GM12874 (cell line): Measurements from ENCODE around the gene C5orf52.

Experiments
- TF ChIP-seq, protein P1 (sequence below): IDR thresholded peaks from 2 replicates; pipeline ENCODE4 v1.5.1; 2011; ENCODE audit warnings: low read depth, mild to moderate bottlenecking, control low read depth, low read length, moderate library complexity; ENCODE audit not compliant: insufficient read depth

The C5orf52 gene

DNA sequence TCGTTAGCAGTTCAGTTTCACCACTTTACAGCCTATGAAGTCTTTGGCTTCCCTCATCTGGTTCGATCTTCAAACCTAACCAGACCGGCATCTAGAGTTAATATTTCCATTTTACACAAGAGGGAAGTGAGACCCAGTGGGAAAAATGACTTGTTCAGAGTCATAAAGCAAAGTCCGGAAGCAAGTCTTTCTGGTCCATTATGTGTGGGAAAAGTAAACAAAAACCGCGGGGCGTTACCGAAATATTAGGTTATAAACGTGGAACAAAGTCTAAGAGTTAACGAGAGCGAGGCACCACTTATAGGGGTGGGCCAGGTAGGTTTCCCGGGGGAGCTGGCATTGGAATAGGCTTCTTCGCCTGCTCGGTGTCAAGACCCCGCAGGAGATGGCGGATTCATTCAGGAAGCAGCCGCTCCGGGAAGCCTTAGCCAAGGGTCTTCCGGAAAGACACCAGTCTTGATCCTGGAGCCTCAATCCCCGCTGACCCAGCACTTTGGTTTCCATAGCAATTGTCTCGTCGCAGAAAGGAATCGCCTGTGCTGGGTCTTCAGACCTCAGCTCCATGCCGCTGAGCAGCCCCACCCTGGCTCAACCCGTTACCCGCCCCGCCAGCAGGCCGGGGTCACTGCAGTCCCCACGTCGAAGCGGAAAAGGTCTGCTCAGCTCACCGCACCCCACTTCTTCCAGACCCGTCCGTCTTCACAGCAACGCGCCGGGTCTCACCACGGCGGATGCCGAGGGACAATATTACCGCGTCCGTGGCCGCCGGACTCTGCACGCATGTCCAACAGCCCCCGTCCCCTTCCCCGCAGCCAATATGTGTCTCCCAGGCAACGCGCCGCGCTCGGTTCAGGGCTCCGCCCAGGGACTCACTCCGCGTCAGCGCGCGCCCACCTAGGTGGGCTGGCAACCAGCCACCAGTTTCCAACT, at the start of gene C5orf52:
C5orf52 (plus strand) TSS at position 872 of the 930 bp plus-strand sequence. CDS start 82 bp downstream, outside the sequence.
- TF ChIP-seq, protein P1, sequence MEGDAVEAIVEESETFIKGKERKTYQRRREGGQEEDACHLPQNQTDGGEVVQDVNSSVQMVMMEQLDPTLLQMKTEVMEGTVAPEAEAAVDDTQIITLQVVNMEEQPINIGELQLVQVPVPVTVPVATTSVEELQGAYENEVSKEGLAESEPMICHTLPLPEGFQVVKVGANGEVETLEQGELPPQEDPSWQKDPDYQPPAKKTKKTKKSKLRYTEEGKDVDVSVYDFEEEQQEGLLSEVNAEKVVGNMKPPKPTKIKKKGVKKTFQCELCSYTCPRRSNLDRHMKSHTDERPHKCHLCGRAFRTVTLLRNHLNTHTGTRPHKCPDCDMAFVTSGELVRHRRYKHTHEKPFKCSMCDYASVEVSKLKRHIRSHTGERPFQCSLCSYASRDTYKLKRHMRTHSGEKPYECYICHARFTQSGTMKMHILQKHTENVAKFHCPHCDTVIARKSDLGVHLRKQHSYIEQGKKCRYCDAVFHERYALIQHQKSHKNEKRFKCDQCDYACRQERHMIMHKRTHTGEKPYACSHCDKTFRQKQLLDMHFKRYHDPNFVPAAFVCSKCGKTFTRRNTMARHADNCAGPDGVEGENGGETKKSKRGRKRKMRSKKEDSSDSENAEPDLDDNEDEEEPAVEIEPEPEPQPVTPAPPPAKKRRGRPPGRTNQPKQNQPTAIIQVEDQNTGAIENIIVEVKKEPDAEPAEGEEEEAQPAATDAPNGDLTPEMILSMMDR = no peak

- TF ChIP-seq, protein P1 = no peak
These were observed 47.2 kb upstream of the C5orf52 start for GRCh38 chr5:157624144-157624543.

- TF ChIP-seq, protein P1 = no peak
These were observed 44.5 kb upstream of the C5orf52 start for GRCh38 chr5:157626831-157627230.

GRCh38 chr5:157630341-157630740, 41.0 kb upstream of the C5orf52 start:
- TF ChIP-seq, protein P1 = no peak

DNA sequence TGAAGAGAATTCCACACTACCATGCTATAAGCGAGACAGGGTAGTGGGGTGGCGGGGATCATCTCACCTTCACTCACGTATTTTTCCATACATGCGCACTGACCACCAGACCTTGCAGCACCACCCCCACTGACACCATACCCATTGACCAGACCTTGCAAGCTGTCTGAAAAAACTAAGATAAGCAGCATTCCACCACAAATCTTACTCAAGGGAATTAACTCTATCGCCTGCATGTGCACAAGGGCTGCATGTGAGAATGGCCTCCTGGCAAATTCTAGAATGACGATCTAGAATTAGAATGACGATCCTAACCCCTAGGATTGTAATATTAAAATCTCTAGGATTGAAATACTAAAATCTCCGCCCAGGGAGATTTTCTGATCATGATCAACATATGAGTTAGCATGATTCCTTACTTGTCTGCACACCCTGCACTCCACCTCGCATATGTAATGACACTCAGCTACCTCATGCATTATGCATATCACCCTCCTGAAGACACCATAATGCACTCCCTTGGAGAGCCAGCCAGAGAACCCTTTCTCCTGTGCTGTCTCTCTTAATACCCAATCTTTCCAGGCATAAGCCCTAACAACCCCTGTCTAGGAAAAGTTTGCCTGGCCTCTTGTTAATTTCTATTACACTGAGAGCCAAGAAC, 30.8 kb upstream of the C5orf52 start:
- TF ChIP-seq, protein P1 = no peak

DNA sequence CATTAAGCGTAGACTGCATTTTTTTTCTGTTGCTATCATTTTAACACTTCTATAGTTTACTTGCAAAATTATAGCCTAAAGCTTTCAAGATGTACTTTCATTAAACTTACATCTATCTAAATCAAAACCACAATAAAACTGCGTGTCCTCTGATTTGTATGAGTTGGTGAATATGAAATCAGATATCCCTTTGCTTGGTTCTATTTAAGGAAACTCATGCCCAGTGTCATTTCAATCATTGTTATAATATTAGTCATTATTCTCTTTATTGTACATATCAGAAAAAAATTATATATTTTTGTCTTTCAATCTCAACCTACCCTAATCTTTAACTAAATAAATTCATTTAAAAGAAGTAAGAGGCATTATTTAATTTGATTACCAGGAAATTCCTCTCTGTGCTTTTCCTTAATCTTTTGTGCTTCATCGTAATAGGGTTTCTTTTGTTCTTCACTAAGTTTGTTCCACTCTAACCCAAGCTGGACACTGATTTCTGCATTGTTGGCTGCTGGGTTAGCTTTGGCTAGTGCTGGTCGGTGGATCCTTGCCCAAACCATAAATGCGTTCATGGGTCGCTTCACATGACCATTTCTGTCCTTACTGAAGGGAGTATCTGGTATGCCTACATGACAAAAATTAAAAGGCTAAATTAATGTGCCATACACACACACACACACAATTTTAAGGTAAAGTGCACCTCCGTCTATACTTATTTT, 22.9 kb upstream of the C5orf52 start:
- TF ChIP-seq, protein P1 = no peak

- TF ChIP-seq, protein P1 = no peak
These were observed 22.2 kb upstream of the C5orf52 start for GRCh38 chr5:157649101-157649500.
